Cerebellar nuclear complex (tissue), 1 donor: Measurements from ENCODE around the gene ARL13B.
"Not testable (repeated sequence)": the region's sequence is repeated elsewhere in the genome, so short reads cannot be mapped to it uniquely, and the experiment has no call there.

ENCODE experiments used
- DNase-seq, 2 experiments: peaks; one replicate each; lab custom pipeline; 2025; lab: John Stamatoyannopoulos, UW

ARL13B gene

GRCh38 chr3:94063496-94064119 lies 83.7 kb downstream of the ARL13B start:
- no peak for DNase-seq

- DNase-seq, result no peak
Observed at GRCh38 chr3:94064243-94064860, 84.4 kb downstream of the ARL13B start.

- DNase-seq, result no peak
Observed at GRCh38 chr3:94065122-94065521, 85.2 kb downstream of the ARL13B start.

GRCh38 chr3:94065819-94066480 lies 86.0 kb downstream of the ARL13B start:
- no peak for DNase-seq

- no peak for DNase-seq
Observed at GRCh38 chr3:94066506-94067500, 86.8 kb downstream of the ARL13B start.

GRCh38 chr3:94069194-94069813 lies 89.3 kb downstream of the ARL13B start:
- no peak for DNase-seq

GRCh38 chr3:94070341-94070911 lies 90.5 kb downstream of the ARL13B start:
- no peak for DNase-seq

GRCh38 chr3:94071713-94072284 lies 91.8 kb downstream of the ARL13B start:
- no peak for DNase-seq

GRCh38 chr3:94076055-94076454 lies 96.1 kb downstream of the ARL13B start:
- DNase-seq, result no peak

GRCh38 chr3:94080552-94080951 lies 100.6 kb downstream of the ARL13B start:
- not testable (repeated sequence) for DNase-seq

GRCh38 chr3:94081884-94082283 lies 101.9 kb downstream of the ARL13B start:
- DNase-seq, result no peak

- DNase-seq, result no peak
Observed at GRCh38 chr3:94082391-94082937, 102.5 kb downstream of the ARL13B start.

GRCh38 chr3:94083261-94083660 lies 103.3 kb downstream of the ARL13B start:
- DNase-seq, result no peak

GRCh38 chr3:94089126-94089525 lies 109.2 kb downstream of the ARL13B start:
- no peak for DNase-seq

- DNase-seq, result no peak
Observed at GRCh38 chr3:94092086-94092485, 112.1 kb downstream of the ARL13B start.

- DNase-seq, result no peak
Observed at GRCh38 chr3:94093151-94093550, 113.2 kb downstream of the ARL13B start.

- DNase-seq, result no peak
Observed at GRCh38 chr3:94095111-94095510, 115.2 kb downstream of the ARL13B start.

GRCh38 chr3:94098452-94098851 lies 118.5 kb downstream of the ARL13B start:
- no peak for DNase-seq

- DNase-seq, result no peak
Observed at GRCh38 chr3:94099311-94099710, 119.4 kb downstream of the ARL13B start.

GRCh38 chr3:94101860-94102259 lies 121.9 kb downstream of the ARL13B start:
- DNase-seq, result no peak
